Skeletal muscle tissue (tissue), 4 donors: ENCODE data around the gene TMPRSS11E. TPM values are rescaled to one million over a fixed set of nuclear protein-coding genes. Genes with fewer than 3 reads are reported as not detected.
"Not testable (repeated sequence)": the region's sequence is repeated elsewhere in the genome, so short reads cannot be mapped to it uniquely, and the experiment has no call there.

Source experiments
- H3K27ac ChIP-seq: one replicate; pipeline ENCODE4 v1.7.0; 2013; ENCODE audit warnings: mild to moderate bottlenecking, low read depth, low read length, inconsistent platforms
- H3K27me3 ChIP-seq, 3 donors: one replicate each; pipeline ENCODE4 v1.7.0; 2013; ENCODE audit warnings: low read length in 3 of 3; ENCODE audit not compliant: control insufficient read depth in 3 of 3, insufficient read depth in 3 of 3
- H3K36me3 ChIP-seq, 3 donors: one replicate each; pipeline ENCODE4 v1.7.0; 2013; ENCODE audit warnings: low read length in 3 of 3; ENCODE audit not compliant: control insufficient read depth in 3 of 3, insufficient read depth in 3 of 3
- H3K4me1 ChIP-seq, 3 donors: one replicate each; pipeline ENCODE4 v1.7.0; 2013; ENCODE audit warnings: low read length in 3 of 3, mild to moderate bottlenecking in 3 of 3; ENCODE audit not compliant: control insufficient read depth in 3 of 3, insufficient read depth in 3 of 3
- H3K4me3 ChIP-seq, 3 donors: one replicate each; pipeline ENCODE4 v1.7.0; 2013; ENCODE audit warnings: low read length in 3 of 3
- H3K9ac ChIP-seq, 3 donors: one replicate each; pipeline ENCODE4 v1.7.0; 2013; ENCODE audit warnings: low read length in 3 of 3, mild to moderate bottlenecking in 3 of 3, moderate library complexity in 2 of 3, low read depth in 1 of 3
- H3K9me3 ChIP-seq, 3 donors: one replicate each; pipeline ENCODE4 v1.7.0; 2013; ENCODE audit warnings: low read length in 3 of 3; ENCODE audit not compliant: control insufficient read depth in 3 of 3
- total RNA-seq: library from RNA; depleted of rRNA; stranded (reverse); fragments of >200 nt; gene quantifications from one replicate; pipeline ENCODE4 v1.2.3, GENCODE V29; 2014
- donor health status: Osteomylitis.

Gene TMPRSS11E
- total RNA-seq, 1 donor from 2014 or later = not detected

GRCh38 chr4:68490826-68491457 is 43.7 kb downstream of the TMPRSS11E start:
- no peaks in the 10 kb centered on the region for H3K9me3 ChIP-seq
- no peak overlapping the region for H3K27ac ChIP-seq
- no peaks in the 10 kb centered on the region for H3K27me3 ChIP-seq

GRCh38 chr4:68494688-68495087 is 47.4 kb downstream of the TMPRSS11E start:
- Histone ChIP-seq H3K27me3 (no peaks in the 10 kb centered on the region), H3K9ac (no peak overlapping the region), H3K4me1 (no peaks in the 10 kb centered on the region), H3K4me3 (no peak overlapping the region), H3K9me3 (no peaks in the 10 kb centered on the region), H3K36me3 (no peaks in the 10 kb centered on the region), H3K27ac (no peak overlapping the region)

More at GRCh38 chr4:68490826-68491457, 43.7 kb downstream of the TMPRSS11E start:
- no peak overlapping the region for H3K4me3 ChIP-seq
- no peak overlapping the region for H3K9ac ChIP-seq
- H3K4me1 ChIP-seq = no peaks in the 10 kb centered on the region
- H3K36me3 ChIP-seq = no peaks in the 10 kb centered on the region

- Histone ChIP-seq H3K9me3 (no peaks in the 10 kb centered on the region), H3K9ac (no peak overlapping the region), H3K36me3 (no peaks in the 10 kb centered on the region), H3K27ac (no peak overlapping the region), H3K4me3 (no peak overlapping the region), H3K27me3 (no peaks in the 10 kb centered on the region), H3K4me1 (no peaks in the 10 kb centered on the region)
Measured at GRCh38 chr4:68498413-68499007, 51.2 kb downstream of the TMPRSS11E start.

GRCh38 chr4:68499021-68499420 is 51.8 kb downstream of the TMPRSS11E start:
- H3K4me3 ChIP-seq = no peak overlapping the region
- no peaks in the 10 kb centered on the region for H3K4me1 ChIP-seq
- no peaks in the 10 kb centered on the region for H3K9me3 ChIP-seq
- H3K9ac ChIP-seq = no peak overlapping the region
- H3K36me3 ChIP-seq = no peaks in the 10 kb centered on the region
- H3K27me3 ChIP-seq = no peaks in the 10 kb centered on the region
- H3K27ac ChIP-seq = no peak overlapping the region

GRCh38 chr4:68503462-68503861 is 56.2 kb downstream of the TMPRSS11E start:
- not testable (repeated sequence) for H3K36me3 ChIP-seq, H3K9ac ChIP-seq, H3K27ac ChIP-seq, H3K4me3 ChIP-seq, H3K4me1 ChIP-seq, H3K9me3 ChIP-seq, H3K27me3 ChIP-seq

GRCh38 chr4:68504836-68505235 is 57.6 kb downstream of the TMPRSS11E start:
- H3K4me3 ChIP-seq, H3K9me3 ChIP-seq, H3K27me3 ChIP-seq, H3K36me3 ChIP-seq, H3K4me1 ChIP-seq, H3K27ac ChIP-seq, H3K9ac ChIP-seq: not testable (repeated sequence)

- H3K4me1 ChIP-seq, H3K9ac ChIP-seq, H3K9me3 ChIP-seq: not testable (repeated sequence)
Measured at GRCh38 chr4:68505452-68505851, 58.2 kb downstream of the TMPRSS11E start.

GRCh38 chr4:68518889-68519288 is 71.6 kb downstream of the TMPRSS11E start:
- Histone ChIP-seq H3K9me3 (no peaks in the 10 kb centered on the region), H3K4me3 (no peak overlapping the region), H3K36me3 (no peaks in the 10 kb centered on the region), H3K4me1 (no peaks in the 10 kb centered on the region), H3K9ac (no peak overlapping the region), H3K27me3 (no peaks in the 10 kb centered on the region), H3K27ac (no peak overlapping the region)

More at GRCh38 chr4:68505452-68505851, 58.2 kb downstream of the TMPRSS11E start:
- not testable (repeated sequence) for H3K36me3 ChIP-seq, H3K27ac ChIP-seq, H3K4me3 ChIP-seq, H3K27me3 ChIP-seq

- Histone ChIP-seq H3K27ac (no peak overlapping the region), H3K4me1 (no peaks in the 10 kb centered on the region), H3K27me3 (no peaks in the 10 kb centered on the region), H3K36me3 (no peaks in the 10 kb centered on the region), H3K9ac (no peak overlapping the region), H3K4me3 (no peak overlapping the region), H3K9me3 (no peaks in the 10 kb centered on the region)
Measured at GRCh38 chr4:68520985-68521384, 73.7 kb downstream of the TMPRSS11E start.

- not testable (repeated sequence) for H3K9me3 ChIP-seq, H3K4me1 ChIP-seq, H3K36me3 ChIP-seq, H3K27ac ChIP-seq, H3K9ac ChIP-seq, H3K4me3 ChIP-seq, H3K27me3 ChIP-seq
Measured at GRCh38 chr4:68522232-68522631, 75.0 kb downstream of the TMPRSS11E start.
